Thyroid gland (tissue), 4 donors: ENCODE measurements around the gene CDC14C.

ENCODE experiments used
- POLR2A ChIP-seq, 2 donors: fragments of 450-650 bp; IDR thresholded peaks; one replicate each; pipeline ENCODE4 v1.6.1; 2017; ENCODE audit warnings: antibody characterized with exemption in 2 of 2, mild to moderate bottlenecking in 2 of 2, moderate library complexity in 1 of 2
- TF ChIP-seq, protein P1 (sequence below), 6 experiments: fragments of 200-600 bp in 3 of 6; fragments of 450-650 bp in 3 of 6; sonication (generic) in 3 of 6; IDR thresholded peaks; one replicate each; pipeline ENCODE4 v1.5.1; 2016 to 2019; ENCODE audit warnings: antibody characterized with exemption in 6 of 6, mild to moderate bottlenecking in 2 of 6, inconsistent platforms in 1 of 6, moderate library complexity in 1 of 6

DNA sequence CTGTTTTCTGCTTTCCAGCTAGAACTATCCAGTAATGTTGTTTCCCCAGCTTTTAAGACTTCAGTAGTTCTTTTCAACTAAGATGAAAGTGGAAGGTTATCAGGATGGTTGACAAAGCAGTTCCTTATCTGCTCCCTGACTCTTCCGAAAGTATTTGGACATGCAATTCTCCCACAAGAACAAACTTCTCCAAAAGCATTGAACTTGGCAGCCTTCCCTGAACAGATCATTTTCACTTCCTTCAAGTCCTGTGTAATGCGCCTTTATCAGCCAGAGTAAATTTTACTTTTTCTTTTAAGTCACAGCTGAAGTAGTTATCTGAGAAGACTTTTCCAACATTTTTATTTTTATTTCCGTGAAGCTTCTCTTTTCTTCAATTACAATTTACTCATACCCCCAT, 39.7 kb downstream of the CDC14C start:
- TF ChIP-seq, protein P1, sequence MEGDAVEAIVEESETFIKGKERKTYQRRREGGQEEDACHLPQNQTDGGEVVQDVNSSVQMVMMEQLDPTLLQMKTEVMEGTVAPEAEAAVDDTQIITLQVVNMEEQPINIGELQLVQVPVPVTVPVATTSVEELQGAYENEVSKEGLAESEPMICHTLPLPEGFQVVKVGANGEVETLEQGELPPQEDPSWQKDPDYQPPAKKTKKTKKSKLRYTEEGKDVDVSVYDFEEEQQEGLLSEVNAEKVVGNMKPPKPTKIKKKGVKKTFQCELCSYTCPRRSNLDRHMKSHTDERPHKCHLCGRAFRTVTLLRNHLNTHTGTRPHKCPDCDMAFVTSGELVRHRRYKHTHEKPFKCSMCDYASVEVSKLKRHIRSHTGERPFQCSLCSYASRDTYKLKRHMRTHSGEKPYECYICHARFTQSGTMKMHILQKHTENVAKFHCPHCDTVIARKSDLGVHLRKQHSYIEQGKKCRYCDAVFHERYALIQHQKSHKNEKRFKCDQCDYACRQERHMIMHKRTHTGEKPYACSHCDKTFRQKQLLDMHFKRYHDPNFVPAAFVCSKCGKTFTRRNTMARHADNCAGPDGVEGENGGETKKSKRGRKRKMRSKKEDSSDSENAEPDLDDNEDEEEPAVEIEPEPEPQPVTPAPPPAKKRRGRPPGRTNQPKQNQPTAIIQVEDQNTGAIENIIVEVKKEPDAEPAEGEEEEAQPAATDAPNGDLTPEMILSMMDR (IDR thresholded peaks at IDR 0.05), result no peak
- no peak for TF ChIP-seq POLR2A (IDR thresholded peaks at IDR 0.05)
